Activated naive CD4-positive, alpha-beta T cell (primary cell): ENCODE data around the gene FBXO11.
"Not testable (repeated sequence)": the region's sequence is repeated elsewhere in the genome, so short reads cannot be mapped to it uniquely, and the experiment has no call there.

ENCODE experiments used
- DNase-seq, 4 experiments: peaks; one replicate each; lab custom pipeline; 2025; lab: John Stamatoyannopoulos, UW

Gene FBXO11

GRCh38 chr2:47906157-47907038, at the start of gene FBXO11:
Gene FBXO11, minus strand, starts transcription at chr2:47906498. Its CDS starts 778 bp downstream, at chr2:47905720.
- peak; percentile 79 to 89 (median 86) for DNase-seq

GRCh38 chr2:47950340-47951301, 44.3 kb upstream of the FBXO11 start:
- no peak for DNase-seq

GRCh38 chr2:47946593-47946992, 40.3 kb upstream of the FBXO11 start:
- no peak for DNase-seq

GRCh38 chr2:47945046-47945781, 38.9 kb upstream of the FBXO11 start:
- no peak for DNase-seq

GRCh38 chr2:47941936-47942335, 35.6 kb upstream of the FBXO11 start:
- no peak for DNase-seq

GRCh38 chr2:47937677-47938076, 31.4 kb upstream of the FBXO11 start:
- DNase-seq, result no peak

- no peak for DNase-seq
These were observed 28.8 kb upstream of the FBXO11 start for GRCh38 chr2:47935071-47935470.

GRCh38 chr2:47918043-47918442, 11.7 kb upstream of the FBXO11 start:
- DNase-seq, result no peak

- no peak for DNase-seq
These were observed 11.1 kb upstream of the FBXO11 start for GRCh38 chr2:47917276-47917961.

- DNase-seq, result no peak
These were observed 10.1 kb upstream of the FBXO11 start for GRCh38 chr2:47916412-47916811.

GRCh38 chr2:47910662-47911061, 4.4 kb upstream of the FBXO11 start:
- not testable (repeated sequence) for DNase-seq

GRCh38 chr2:47908682-47909081, 2.4 kb upstream of the FBXO11 start:
- DNase-seq, result no peak

GRCh38 chr2:47907039-47907781, 912 bp upstream of the FBXO11 start:
- peak in 1 of 4 experiments; percentile 8 for DNase-seq

GRCh38 chr2:47905386-47906156, 727 bp downstream of the FBXO11 start:
- DNase-seq, result peak; percentile 20 to 61 (median 36)

GRCh38 chr2:47903781-47904490, 2.4 kb downstream of the FBXO11 start:
- DNase-seq, result no peak

GRCh38 chr2:47901892-47902291, 4.4 kb downstream of the FBXO11 start:
- not testable (repeated sequence) for DNase-seq

- DNase-seq, result no peak
These were observed 5.4 kb downstream of the FBXO11 start for GRCh38 chr2:47900857-47901256.

- DNase-seq, result no peak
These were observed 6.1 kb downstream of the FBXO11 start for GRCh38 chr2:47899915-47900816.
